ENCODE results near the gene PRSS53.

PRSS53 gene

GRCh38 chr16:31036691-31037090 is 52.1 kb downstream of the PRSS53 start:
- DNase-seq: no peak

GRCh38 chr16:31033709-31034492 is 54.8 kb downstream of the PRSS53 start:
- peak; percentile 80 for DNase-seq

All from fibroblast of skin of scalp (primary cell).